ENCODE results near the gene STK32B.

The STK32B gene

DNA sequence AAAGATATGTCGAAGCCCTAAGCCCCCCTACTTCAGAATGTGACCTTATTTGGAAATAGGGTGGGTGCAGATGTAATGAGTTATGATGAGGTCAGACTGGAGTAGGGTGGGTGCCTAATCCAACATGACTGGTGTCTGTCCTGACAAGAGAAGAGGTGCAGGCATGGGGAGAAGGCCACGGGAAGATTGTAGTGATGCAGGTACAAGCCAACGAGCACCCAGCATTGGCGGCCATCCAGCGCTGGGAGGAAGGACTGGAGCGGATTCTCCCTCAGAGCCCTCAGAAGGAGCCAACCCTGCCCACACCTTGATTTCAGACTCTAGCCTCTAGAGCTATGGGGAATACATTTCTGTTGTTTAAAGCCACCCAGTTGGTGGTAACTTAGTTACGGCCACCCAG is 419.9 kb downstream of the STK32B start:
- DNase-seq (ENCODE audit: low spot score), result no peak

- DNase-seq (ENCODE audit: low spot score), result no peak
Measured at GRCh38 chr4:5471691-5472090, 420.4 kb downstream of the STK32B start.

GRCh38 chr4:5472160-5472591 is 420.9 kb downstream of the STK32B start:
- DNase-seq (ENCODE audit: low spot score), result no peak

DNA sequence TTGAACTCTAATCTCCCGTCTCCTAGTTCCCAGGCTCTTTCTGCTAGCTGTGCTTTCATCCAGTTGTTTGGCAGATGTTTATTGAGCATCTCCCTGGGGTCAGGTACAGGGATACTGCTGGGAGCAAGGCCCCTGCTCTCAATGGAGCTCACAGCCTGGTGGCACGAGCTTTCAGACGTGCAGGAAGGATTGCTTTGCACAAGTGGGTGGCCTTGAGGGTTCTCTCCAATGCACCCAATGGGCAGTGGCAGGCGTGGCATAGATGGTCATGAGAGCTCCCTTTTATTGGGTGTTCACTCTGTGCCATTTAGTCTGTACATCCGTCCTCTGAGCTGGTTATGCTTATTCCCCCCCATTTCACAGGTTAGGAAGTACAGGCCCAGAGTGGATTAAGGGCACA is 421.8 kb downstream of the STK32B start:
- no peak for DNase-seq (ENCODE audit: low spot score)

DNA sequence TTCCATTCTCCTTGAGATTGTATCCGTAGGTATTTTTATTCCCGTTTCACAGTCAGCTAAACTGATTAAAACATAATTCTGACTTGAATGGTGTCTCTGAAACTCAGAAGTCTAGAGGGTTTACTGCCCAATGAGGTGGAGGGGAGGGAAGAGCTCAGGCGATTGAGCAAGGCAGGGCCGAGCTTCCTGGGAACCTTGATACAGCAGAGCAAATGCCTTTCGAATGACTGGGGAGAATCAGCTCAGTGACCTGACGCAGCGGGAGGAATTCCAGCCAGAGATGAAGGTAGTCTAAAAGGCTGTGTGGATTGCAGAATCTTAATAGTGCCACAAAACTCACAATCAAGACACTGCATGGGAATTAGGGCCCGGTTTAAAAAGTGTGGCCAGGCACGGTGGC is 423.5 kb downstream of the STK32B start:
- DNase-seq (ENCODE audit: low spot score), result no peak

- no peak for DNase-seq (ENCODE audit: low spot score)
Measured at GRCh38 chr4:5477613-5478012, 426.3 kb downstream of the STK32B start.

- DNase-seq (ENCODE audit: low spot score), result no peak
Measured at GRCh38 chr4:5478169-5478568, 426.9 kb downstream of the STK32B start.

- DNase-seq (ENCODE audit: low spot score), result no peak
Measured at GRCh38 chr4:5478697-5479096, 427.4 kb downstream of the STK32B start.

DNA sequence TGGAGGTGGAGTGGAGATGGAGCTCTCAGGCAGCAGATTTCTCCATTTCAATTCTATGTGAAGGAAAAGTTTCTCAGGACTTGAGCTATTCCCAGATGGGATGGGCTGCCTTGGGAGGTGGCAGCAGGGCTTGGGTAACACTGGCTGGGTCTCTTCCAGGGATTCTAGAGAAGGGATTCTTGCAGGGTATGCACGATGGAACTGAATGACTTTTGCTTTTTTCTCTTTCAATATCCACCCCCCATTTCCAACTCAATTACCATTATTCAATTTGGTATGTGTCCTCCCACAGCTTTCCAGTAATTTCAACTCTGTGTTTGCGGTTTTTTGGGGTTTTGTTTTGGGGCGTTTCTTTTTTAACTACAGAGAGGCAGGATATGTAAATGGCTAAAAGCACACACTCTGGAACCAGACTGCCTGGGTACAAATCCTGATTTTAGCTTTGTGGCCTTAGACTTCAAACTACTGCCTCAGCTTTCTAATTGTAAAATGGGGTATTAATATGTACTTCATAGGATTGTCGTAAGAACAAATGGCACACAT is 428.3 kb downstream of the STK32B start:
- DNase-seq (ENCODE audit: low spot score), result no peak

GRCh38 chr4:5488413-5488812 is 437.1 kb downstream of the STK32B start:
- DNase-seq (ENCODE audit: low spot score), result no peak

- DNase-seq (ENCODE audit: low spot score), result no peak
Measured at GRCh38 chr4:5489260-5489659, 438.0 kb downstream of the STK32B start.

GRCh38 chr4:5497489-5497888 is 446.2 kb downstream of the STK32B start:
- DNase-seq (ENCODE audit: low spot score), result no peak

DNA sequence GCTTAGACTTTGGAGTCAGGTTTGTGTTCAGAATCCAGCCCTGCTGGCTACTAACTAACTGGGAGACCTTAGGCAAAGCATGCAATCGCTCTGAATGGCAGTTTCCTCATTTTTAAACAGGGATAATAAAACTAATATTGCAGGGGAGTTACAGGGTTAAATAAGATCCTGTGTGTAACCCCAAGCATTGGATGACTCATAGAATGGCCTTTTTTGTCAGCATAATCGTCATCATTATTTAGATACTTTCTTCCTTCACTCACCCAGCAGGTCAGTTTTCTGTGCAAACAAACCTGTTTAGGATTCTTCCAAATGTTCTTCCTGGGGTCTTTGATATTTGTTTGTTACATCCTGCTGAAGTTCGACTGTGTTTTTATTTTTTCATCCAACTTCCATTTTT is 448.9 kb downstream of the STK32B start:
- no peak for DNase-seq (ENCODE audit: low spot score)

DNA sequence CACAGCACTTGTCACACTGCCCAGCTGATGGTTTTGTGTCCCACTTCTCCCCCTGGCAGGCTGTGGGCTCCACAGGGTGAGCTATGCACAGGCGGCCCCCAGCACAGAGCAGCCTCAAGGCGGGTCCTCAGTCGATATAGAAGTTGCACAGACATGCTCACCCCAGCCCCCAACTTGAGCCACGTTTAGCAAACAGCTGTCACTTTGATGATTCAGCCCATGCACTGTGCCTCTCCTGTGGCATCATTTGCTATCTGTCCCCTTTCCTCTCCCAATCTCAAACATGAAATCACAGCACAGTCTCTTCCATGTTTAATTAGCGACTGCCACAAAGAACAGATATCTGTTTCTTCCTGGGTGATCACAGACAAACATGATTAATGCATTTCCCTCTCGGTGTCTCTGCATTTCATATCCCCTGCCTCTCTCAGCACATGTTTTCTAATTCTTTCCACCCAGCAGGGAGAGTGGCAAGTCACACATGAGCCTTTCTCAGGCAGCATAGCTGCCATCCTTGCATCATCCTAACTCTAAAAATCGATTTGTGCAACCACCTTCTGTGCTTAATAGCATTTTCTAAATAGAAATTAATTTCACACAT is 452.2 kb downstream of the STK32B start:
- DNase-seq (ENCODE audit: low spot score), result no peak

DNA sequence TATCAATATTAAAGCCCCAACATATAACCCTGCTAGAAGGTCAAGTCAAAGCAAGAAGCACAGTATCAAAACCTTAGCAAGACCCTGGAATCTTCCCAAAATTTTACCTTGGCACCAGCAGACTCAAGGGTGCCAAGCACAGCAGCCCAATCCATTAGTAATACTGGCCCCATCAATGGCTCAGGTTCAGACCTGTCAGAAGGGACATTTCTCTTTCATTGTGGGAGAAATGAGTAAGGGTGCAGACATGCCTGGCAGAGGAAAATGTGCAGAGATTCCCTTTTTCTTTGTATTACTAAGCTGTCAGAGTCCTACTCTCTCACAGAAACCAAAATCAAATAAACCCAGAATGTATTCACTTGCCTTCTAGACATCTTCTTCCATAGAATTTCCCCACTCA is 453.2 kb downstream of the STK32B start:
- no peak for DNase-seq (ENCODE audit: low spot score)

GRCh38 chr4:5510504-5510903 is 459.2 kb downstream of the STK32B start:
- DNase-seq (ENCODE audit: low spot score), result no peak

DNA sequence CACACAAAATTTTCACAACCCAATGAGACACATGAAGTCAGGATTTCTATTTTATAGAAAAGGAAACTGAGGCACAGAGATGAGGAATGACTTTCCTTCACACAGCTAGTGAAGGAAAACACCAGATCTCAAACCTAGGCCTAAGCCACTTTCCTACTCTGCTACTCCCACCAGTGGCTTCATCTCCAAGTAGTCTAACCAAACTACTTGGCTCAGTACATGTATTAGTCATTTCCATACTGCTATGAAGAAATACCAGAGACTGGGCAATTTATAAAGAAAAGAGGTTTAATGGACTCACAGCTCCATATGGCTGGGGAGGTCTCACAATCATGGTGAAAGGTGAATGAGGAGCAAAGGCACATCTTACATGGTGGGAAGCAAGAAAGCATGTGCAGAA is 460.5 kb downstream of the STK32B start:
- no peak for DNase-seq (ENCODE audit: low spot score)

DNA sequence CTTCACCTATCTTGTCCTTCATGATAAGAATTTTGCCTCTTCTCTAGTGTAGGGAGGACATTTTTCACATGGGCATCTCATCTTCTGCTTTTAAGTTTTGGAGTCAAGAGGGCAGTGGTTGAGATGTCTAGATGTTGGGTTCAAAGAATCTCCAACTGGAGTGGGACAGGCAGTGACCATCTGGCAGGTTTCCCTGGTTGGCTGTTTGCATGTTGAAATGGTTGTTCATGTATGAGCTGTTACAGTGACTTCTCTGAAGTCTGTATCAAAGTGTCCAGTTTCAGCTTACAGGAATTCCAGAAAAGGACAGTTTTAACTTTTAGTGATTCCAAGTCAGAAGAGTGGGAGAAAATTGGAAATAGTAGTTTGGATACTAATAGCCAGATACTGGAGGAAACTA is 464.4 kb downstream of the STK32B start:
- DNase-seq (ENCODE audit: low spot score), result no peak

DNA sequence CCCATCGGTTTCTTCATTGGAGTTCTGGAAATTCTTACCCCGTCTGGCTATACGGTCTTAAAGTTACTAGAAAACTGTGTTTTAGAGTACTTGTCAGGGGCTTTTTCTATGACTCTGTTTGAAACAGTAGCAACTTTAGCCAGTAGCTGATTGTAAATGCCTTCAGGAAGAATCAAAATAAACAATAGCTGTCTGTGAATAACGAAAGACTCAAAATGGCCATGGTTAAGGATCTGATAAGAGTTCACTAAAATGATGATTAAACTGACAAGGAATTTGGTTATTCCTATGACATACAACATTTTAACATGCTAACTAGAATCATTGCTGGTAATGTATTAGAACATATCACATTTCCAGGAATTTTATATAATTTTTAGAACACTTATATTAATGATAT is 466.1 kb downstream of the STK32B start:
- no peak for DNase-seq (ENCODE audit: low spot score)

DNA sequence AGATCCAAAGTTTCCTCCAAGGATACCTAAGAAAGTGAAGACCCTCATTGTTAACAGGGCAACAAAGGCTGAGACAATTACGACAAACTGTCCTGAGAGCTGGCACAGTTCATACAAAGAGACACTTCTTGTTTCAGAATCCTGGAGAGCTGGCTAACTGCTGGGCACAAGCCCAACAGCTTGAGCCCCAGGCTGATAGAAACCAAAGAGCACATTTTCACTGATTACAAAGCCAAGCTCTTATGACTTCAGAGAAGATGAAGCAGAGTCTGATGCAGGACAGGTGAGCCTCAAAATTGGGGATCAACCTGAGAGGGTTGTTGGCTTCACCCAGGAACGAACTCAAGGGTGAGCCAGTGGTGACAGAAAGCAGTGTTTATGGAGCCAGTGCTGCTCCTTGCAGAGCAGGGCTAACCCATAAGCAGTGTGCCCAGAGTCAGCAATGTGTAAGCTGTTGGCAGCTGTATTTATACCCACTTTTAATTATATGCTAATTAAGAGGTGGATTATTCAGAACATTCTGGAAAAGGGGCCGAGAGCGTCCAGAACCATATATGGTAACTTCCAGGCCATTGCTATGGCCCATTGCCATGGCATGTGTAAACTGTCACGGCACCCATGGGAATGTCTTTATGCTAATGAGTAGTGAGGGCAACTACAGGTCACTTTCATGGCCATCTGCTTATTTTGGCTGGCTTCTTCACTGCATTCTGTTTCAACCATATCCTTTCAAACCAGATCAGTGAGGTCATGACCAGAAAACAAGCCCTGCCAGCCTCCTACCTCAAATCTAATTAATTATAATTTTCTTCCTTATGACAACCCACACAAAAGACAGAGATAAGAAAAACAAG is 473.4 kb downstream of the STK32B start:
- no peak for DNase-seq (ENCODE audit: low spot score)

GRCh38 chr4:5526080-5526846 is 475.0 kb downstream of the STK32B start:
- DNase-seq (ENCODE audit: low spot score), result no peak

- no peak for DNase-seq (ENCODE audit: low spot score)
Measured at GRCh38 chr4:5527211-5527610, 475.9 kb downstream of the STK32B start.

- no peak for DNase-seq (ENCODE audit: low spot score)
Measured at GRCh38 chr4:5528031-5528436, 476.8 kb downstream of the STK32B start.

All from germinal center (tissue), 1 donor.